Frontal cortex (tissue), 4 donors: ENCODE data around the gene IMPDH1. TPM values are rescaled to one million over a fixed set of nuclear protein-coding genes. Genes with fewer than 3 reads are reported as not detected.

Experiments used
- DNase-seq, 2 donors: peaks; one replicate each; pipeline ENCODE4 v3.0.0; 2012; ENCODE audit warnings: low spot score in 2 of 2
- FAIRE-seq: peaks from 2 replicates; lab custom pipeline; 2012; peaks lifted over from hg19 to GRCh38; lab: Jason Lieb, UNC
- total RNA-seq: library from RNA; depleted of rRNA; stranded (reverse); fragments of >200 nt; gene quantifications from one replicate; pipeline ENCODE4 v1.2.3, GENCODE V29; 2014
- donor health status: control.
- donor health status: control.
- donor health status: control.

Gene IMPDH1
- total RNA-seq, 1 donor from 2014 or later: 26.5 TPM

GRCh38 chr7:128437426-128438332, 27.9 kb upstream of the IMPDH1 start:
- DNase-seq (no peak), FAIRE-seq (no peak)

GRCh38 chr7:128435327-128435686, 25.5 kb upstream of the IMPDH1 start:
- no peak for FAIRE-seq
- DNase-seq: no peak

- FAIRE-seq: no peak
Observed at GRCh38 chr7:128434413-128435326, 24.9 kb upstream of the IMPDH1 start.

GRCh38 chr7:128431754-128432153, 22.0 kb upstream of the IMPDH1 start:
- no peak for FAIRE-seq
- no peak for DNase-seq

More at GRCh38 chr7:128434413-128435326, 24.9 kb upstream of the IMPDH1 start:
- DNase-seq: no peak

- DNase-seq (no peak), FAIRE-seq (no peak)
Observed at GRCh38 chr7:128431221-128431620, 21.4 kb upstream of the IMPDH1 start.

- DNase-seq (no peak), FAIRE-seq (no peak)
Observed at GRCh38 chr7:128430207-128430606, 20.4 kb upstream of the IMPDH1 start.

GRCh38 chr7:128427289-128427891, 17.6 kb upstream of the IMPDH1 start:
- no peak for FAIRE-seq
- DNase-seq: no peak

- no peak for DNase-seq
- FAIRE-seq: no peak
Observed at GRCh38 chr7:128425850-128426249, 16.1 kb upstream of the IMPDH1 start.

GRCh38 chr7:128424686-128425275, 15.0 kb upstream of the IMPDH1 start:
- DNase-seq (no peak), FAIRE-seq (no peak)

- DNase-seq (no peak), FAIRE-seq (no peak)
Observed at GRCh38 chr7:128422842-128423241, 13.1 kb upstream of the IMPDH1 start.

GRCh38 chr7:128422037-128422436, 12.3 kb upstream of the IMPDH1 start:
- DNase-seq: no peak
- no peak for FAIRE-seq

- FAIRE-seq: no peak
- DNase-seq: no peak
Observed at GRCh38 chr7:128421384-128421783, 11.6 kb upstream of the IMPDH1 start.

- FAIRE-seq (no peak), DNase-seq (no peak)
Observed at GRCh38 chr7:128420773-128421172, 11.0 kb upstream of the IMPDH1 start.

- FAIRE-seq (no peak), DNase-seq (no peak)
Observed at GRCh38 chr7:128419257-128419656, 9.5 kb upstream of the IMPDH1 start.

GRCh38 chr7:128417071-128417470, 7.3 kb upstream of the IMPDH1 start:
- no peak for FAIRE-seq

GRCh38 chr7:128415217-128415785, 5.5 kb upstream of the IMPDH1 start:
- DNase-seq: no peak
- no peak for FAIRE-seq

More at GRCh38 chr7:128417071-128417470, 7.3 kb upstream of the IMPDH1 start:
- DNase-seq: no peak

- DNase-seq: no peak
- FAIRE-seq: no peak
Observed at GRCh38 chr7:128410451-128410753, 620 bp upstream of the IMPDH1 start.

GRCh38 chr7:128408709-128409595, 830 bp downstream of the IMPDH1 start:
- DNase-seq (no peak), FAIRE-seq (no peak)
